GM21526 (cell line): ENCODE results near the gene NUTM2F.
"Not testable (repeated sequence)": the region's sequence is repeated elsewhere in the genome, so short reads cannot be mapped to it uniquely, and the experiment has no call there.

Source experiments
- ATAC-seq: cut with Tn5 transposase; IDR thresholded peaks from one replicate; pipeline ENCODE4 v1.9.1; 2021; ENCODE audit warnings: moderate library complexity; ENCODE audit not compliant: unreplicated experiment, low FRiP score

Gene NUTM2F

DNA sequence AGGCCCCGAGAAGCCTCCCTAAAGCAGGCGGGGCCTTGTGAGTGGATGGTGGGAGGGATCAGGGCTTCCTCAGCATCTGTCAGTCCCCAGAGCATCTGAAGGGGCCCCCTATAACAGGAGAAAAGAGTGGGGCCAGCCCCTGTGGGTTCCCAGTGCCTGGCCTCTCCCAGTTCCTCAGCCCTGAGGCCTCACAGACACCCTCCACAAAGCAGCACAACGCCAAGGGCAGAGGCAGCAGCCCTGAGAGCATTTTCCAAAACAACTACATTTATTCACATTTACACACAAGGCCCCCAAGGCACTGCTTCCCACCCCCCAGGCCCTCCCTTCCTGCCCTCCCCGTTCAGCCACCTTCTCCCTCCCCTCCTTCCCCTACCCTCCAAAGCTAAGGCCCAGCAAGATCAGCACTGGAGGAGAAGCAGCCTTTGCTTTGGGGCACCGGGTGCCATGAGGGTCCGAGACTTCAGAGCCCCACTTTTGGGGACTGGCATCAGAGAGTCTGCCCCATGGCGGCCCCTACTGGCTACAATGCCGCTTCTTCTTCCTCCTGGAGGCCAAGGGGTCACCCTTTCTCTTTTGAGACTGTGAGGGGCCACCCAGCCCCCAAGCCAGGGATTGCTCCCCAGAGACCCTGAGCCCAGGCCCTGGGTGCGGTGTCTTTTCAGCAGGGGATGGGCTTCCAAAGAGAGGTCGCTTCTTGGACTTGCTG, 10.3 kb downstream of the NUTM2F start:
- ATAC-seq: not testable (repeated sequence)

DNA sequence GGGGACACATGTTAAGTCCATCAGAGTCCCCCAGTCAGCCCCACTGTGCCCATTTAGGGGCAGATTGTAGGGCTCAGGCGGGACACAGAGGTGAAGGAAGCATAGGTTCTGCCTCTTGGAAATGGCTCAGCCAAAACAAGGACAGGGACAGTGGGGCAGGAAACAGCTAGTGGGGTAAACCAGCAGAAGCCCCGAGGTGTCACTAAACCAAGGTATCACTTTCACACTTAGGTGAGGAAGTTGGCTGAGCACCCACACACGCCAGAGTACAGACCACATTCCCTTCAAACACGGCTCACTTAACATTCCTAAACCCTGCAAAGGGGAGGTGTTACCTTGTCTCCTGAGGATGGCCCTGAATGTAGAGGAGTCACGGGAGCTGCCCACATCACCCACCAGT, 12.2 kb downstream of the NUTM2F start:
- ATAC-seq: not testable (repeated sequence)

GRCh38 chr9:94315034-94315984, 13.1 kb downstream of the NUTM2F start:
- ATAC-seq: not testable (repeated sequence)

- ATAC-seq: no peak
These were observed 25.1 kb downstream of the NUTM2F start for GRCh38 chr9:94303321-94303720.

DNA sequence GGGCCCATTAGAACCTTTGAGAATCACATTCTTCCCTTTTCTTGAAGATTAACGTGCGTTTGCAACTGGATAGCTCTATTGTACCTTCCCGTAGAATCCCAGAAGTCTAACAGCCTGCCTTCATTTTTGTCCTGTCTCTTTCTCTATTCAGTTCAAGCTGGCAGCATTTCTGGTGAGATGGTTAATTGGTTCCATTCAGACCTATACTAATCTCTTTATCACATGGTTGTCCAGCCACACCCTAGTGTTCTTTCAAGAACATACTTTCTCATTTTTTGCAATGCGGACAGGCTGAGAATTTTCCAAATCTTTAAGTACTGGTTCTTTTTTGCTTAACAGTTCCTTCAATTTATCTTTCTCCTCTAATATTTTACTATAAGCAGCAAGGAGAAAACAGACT, 26.0 kb downstream of the NUTM2F start:
- ATAC-seq: no peak

- ATAC-seq: no peak
These were observed 26.9 kb downstream of the NUTM2F start for GRCh38 chr9:94301583-94301982.

- ATAC-seq: no peak
These were observed 27.8 kb downstream of the NUTM2F start for GRCh38 chr9:94300470-94301301.

- no peak for ATAC-seq
These were observed 29.4 kb downstream of the NUTM2F start for GRCh38 chr9:94298949-94299599.

DNA sequence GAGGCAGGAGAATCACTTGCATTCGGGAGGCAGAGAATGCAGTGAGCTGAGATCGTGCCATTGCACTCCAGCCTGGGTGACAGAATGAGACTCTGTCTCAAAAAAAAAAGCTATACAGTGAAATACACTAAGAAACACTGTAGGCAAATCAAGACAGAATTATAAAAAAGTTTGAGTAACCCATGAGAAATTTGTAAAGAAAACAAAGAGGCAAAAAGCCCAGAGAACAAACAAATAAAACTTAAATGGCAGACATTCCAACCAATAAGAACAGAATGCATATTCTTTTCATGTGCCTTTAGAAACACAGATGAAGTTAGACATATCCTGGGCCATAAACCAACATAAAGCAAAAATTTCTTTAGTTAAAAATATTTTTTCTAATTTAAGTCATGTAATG, 38.8 kb downstream of the NUTM2F start:
- no peak for ATAC-seq

GRCh38 chr9:94287877-94288513, 40.4 kb downstream of the NUTM2F start:
- ATAC-seq: no peak

DNA sequence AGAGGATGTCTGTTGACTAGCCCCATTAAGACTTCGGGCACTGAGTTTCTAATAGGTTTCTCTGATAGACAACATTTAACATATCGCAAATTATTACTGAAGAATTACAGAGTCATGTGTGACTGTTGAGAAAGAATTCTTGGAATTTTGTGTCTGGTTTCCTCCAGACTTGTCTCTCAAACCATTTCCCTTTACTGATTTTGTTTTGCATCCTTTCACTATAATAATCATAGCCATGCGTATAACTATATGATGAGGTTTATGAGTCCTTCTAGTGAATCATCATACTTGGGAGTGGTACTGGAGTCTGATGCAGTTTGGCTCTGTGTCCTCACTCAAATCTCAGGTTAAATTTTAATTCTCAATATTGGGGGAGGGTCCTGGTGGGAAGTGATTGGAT, 42.3 kb downstream of the NUTM2F start:
- no peak for ATAC-seq

DNA sequence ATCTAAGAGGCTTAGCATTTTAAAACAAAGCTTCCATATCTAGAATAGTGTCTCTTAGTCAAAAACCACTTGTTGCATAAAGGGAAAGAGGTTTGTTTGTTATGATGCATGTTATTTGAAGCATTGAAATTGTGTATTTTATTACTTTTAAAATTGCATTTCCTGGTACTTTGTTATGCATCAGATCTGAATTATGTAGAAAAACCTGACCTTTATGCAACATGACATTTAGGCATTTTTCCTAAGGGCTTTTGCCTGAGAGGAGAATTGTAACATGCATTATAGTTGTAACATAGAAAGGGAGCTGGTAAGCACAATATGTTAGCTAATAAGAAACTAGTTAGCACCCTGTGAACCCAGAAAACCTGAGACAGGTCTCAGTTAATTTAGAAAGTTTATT, 47.3 kb downstream of the NUTM2F start:
- no peak for ATAC-seq

- no peak for ATAC-seq
These were observed 47.9 kb downstream of the NUTM2F start for GRCh38 chr9:94280409-94280989.

GRCh38 chr9:94277885-94278536, 50.4 kb downstream of the NUTM2F start:
- ATAC-seq: no peak

GRCh38 chr9:94277029-94277428, 51.4 kb downstream of the NUTM2F start:
- not testable (repeated sequence) for ATAC-seq

- ATAC-seq: no peak
These were observed 58.4 kb downstream of the NUTM2F start for GRCh38 chr9:94270009-94270408.

DNA sequence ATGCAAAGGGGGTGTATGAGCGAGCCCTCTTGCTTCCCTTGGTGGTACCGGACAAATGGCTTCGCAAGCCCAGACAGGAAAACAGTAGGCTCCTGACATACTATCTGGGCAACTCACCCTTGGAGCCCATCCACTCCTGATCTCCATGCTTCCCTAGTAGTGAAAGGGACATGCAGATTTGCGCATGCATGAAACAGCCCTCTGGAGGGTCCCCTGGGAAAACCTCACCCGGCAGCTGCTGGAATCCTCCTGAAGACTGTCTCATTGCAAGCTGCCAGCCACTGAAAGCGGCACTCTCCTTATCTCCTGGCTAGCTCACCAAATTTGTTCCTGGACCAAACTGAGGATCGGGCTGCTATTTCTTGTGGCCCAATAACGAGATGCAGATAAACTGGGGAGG, 59.2 kb downstream of the NUTM2F start:
- ATAC-seq: no peak
